Measurements from ENCODE around the gene RSRC1.

Gene RSRC1

GRCh38 chr3:158455406-158455805, 345.5 kb downstream of the RSRC1 start:
- FAIRE-seq (no peak), DNase-seq (ENCODE audit: insufficient read length, low spot score) (no peak)

DNA sequence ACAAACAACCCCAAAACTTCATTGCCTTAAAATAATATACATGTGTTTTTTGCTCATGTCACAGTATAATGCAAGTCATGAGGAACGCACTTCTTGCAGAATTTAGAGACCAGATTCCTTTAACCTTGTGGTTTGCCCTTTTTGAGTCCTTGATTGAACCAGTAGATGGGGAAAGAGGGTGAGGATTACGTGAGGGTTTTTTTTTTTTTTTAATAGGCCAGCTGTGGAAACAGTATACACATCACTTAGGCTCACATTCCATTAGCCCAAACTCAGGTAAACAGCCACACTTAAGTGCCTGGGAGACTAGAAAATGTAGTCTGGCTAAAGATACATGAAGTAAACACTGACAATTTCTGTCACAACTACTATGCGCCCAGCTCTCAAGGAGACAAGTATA, 346.2 kb downstream of the RSRC1 start:
- TF ChIP-seq CTCF (IDR thresholded peaks at IDR 0.05; ENCODE audit: insufficient read depth, missing control alignments) = no peak
- no peak for DNase-seq (ENCODE audit: insufficient read length, low spot score)
- FAIRE-seq = no peak

More at GRCh38 chr3:158455406-158455805, 345.5 kb downstream of the RSRC1 start:
- TF ChIP-seq CTCF (IDR thresholded peaks at IDR 0.05; ENCODE audit: insufficient read depth, missing control alignments) = no peak

DNA sequence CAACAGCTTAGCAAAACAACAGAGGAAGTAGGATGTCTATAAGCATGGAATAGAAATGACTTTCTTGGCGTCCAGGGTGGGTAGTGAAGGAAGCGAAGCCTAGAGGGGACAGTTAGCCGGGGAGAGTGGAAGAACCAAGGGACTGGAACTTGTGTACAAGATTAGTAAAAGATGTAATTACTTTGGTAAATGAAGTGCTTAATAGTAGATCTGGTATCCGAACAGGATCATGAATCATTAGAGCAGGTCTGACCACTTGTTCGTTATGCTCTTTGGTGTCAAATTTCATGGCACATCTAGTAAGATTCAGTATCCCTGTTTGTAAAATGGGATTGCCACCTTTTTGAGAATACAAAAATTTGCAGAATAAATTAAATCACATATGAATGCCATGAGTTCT, 348.6 kb downstream of the RSRC1 start:
- DNase-seq (ENCODE audit: insufficient read length, low spot score) (no peak), FAIRE-seq (no peak)
- TF ChIP-seq CTCF (IDR thresholded peaks at IDR 0.05; ENCODE audit: insufficient read depth, missing control alignments) = no peak

DNA sequence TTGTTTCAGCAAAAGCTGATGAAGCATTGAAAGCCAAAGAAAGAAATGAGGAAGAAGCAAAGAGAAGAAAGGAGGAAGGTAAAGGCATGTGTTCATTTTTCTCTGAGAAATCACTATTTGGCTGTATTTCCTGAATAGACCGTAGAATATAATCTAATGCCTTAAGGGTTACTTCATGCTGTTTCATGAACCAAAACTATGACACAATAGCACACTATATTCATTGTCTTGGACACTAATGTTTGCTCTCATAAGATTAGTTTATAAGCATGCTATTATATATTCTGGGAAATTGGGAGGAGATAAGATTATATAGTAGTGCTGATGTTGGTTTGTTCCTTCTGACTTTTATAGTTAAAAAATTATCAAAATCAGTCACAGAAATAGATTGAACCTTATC, 351.0 kb downstream of the RSRC1 start:
- TF ChIP-seq CTCF (IDR thresholded peaks at IDR 0.05; ENCODE audit: insufficient read depth, missing control alignments) = no peak
- FAIRE-seq = no peak
- DNase-seq (ENCODE audit: insufficient read length, low spot score) = no peak

DNA sequence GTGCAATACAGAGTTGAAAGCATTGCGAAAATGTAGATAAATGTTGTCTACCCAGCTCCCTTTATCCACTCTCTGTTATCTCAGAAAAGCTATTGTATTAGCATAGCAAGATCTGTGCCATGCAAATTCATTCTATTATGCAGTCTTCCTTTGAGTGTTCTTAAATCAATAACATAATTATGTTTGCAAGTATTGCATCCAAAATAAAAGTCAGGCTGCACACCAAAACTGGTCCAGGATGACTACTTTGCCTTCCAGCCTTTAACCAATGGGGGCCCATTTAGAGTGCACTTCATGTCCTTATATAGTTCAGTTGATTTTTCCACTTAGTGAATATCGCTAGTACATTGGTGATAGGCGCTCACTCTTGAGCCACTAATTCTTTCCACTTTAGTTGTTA, 353.7 kb downstream of the RSRC1 start:
- DNase-seq (ENCODE audit: insufficient read length, low spot score) (no peak), FAIRE-seq (no peak)
- no peak for TF ChIP-seq CTCF (IDR thresholded peaks at IDR 0.05; ENCODE audit: insufficient read depth, missing control alignments)

- DNase-seq (ENCODE audit: insufficient read length, low spot score) (no peak), FAIRE-seq (no peak)
- TF ChIP-seq CTCF (IDR thresholded peaks at IDR 0.05; ENCODE audit: insufficient read depth, missing control alignments) = no peak
These were observed 355.2 kb downstream of the RSRC1 start for GRCh38 chr3:158465074-158465473.

GRCh38 chr3:158470944-158471638, 361.2 kb downstream of the RSRC1 start:
- no peak for DNase-seq (ENCODE audit: insufficient read length, low spot score)
- FAIRE-seq = no peak
- no peak for TF ChIP-seq CTCF (IDR thresholded peaks at IDR 0.05; ENCODE audit: insufficient read depth, missing control alignments)
